Measurements from ENCODE around the gene MMS22L. TPM values are rescaled to one million over a fixed set of nuclear protein-coding genes. Genes with fewer than 3 reads are reported as not detected.

Gene MMS22L
- 49.5 and 64.2 TPM in 2 replicates for total RNA-seq (2014; rRNA removed; shearing (Covaris generic))
- polyA plus RNA-seq (2016; fragmentation: Nextera tagmentation; extraction: Ambion mirVana), result 9.5 and 11.7 TPM in 2 replicates
- long read RNA-seq, partial matches to known transcripts, result 1 of 7 reads
- long read RNA-seq, other reads (novel, unspliced or antisense), result 6 of 7 reads

- no peaks in the 10 kb centered on the region for H4K20me1 ChIP-seq (replicated peaks; ENCODE audit: insufficient read depth)
- Mint-ChIP-seq H3K27me3 (ENCODE audit: insufficient read depth, low read depth, poor library complexity) (peaks cover 3% of the 10 kb centered on the region), H3K4me3 (peak within 1 kb of the TSS; percentile 97), H3K36me3 (ENCODE audit: low read depth) (peaks cover 32% of the 10 kb centered on the region), H3K9me3 (no peaks in the 10 kb centered on the region), H3K27ac (peak within 1 kb of the TSS; percentile 99), H3K4me1 (peaks cover 11% of the 10 kb centered on the region; the same call in 2 of the 3 replicates)
- H3K27me3 ChIP-seq (ENCODE audit: insufficient read depth), result no peaks in the 10 kb centered on the region
- TF ChIP-seq POLR2AphosphoS5 (IDR thresholded peaks at IDR 0.05; ENCODE audit: low read depth) (peak; percentile 78; the same call in 1 of the 2 replicates), STAT1 (IDR thresholded peaks at IDR 0.05; ENCODE audit: unreplicated experiment) (no peak), EZH2 (IDR thresholded peaks at IDR 0.05; ENCODE audit: low read depth, unreplicated experiment) (no peak), CREB1 (CRISPR knock-in tag; IDR thresholded peaks at IDR 0.05; ENCODE audit: low read depth) (0 out of 2 replicates have a peak, but pooled peaks have one; percentile 44), ETS1 (IDR thresholded peaks at IDR 0.05) (0 out of 2 replicates have a peak, but pooled peaks have one; percentile 15), EZH2phosphoT487 (IDR thresholded peaks at IDR 0.05; ENCODE audit: unreplicated experiment) (no peak)
- 0 out of 2 replicates have a peak, but pooled peaks cover under 1% of the 10 kb centered on the region for H3K9me2 ChIP-seq (ENCODE audit: insufficient read depth)
- peak; percentile 94 for ATAC-seq
- peak within 1 kb of the TSS; percentile 82 for H3K4me3 ChIP-seq
- no peaks in the 10 kb centered on the region for H3F3A ChIP-seq (replicated peaks; ENCODE audit: low read depth)
- peak within 1 kb of the TSS; percentile 89 for H2AFZ ChIP-seq
- no peaks in the 10 kb centered on the region; the same call in 1 of the 2 replicates for H3K4me1 ChIP-seq (ENCODE audit: insufficient read depth)
- DNase-seq (ENCODE audit: low spot score), result peak; percentile 98
- H3K4me2 ChIP-seq, result peak within 1 kb of the TSS; percentile 78
- peaks cover 41% of the 10 kb centered on the region for H3K79me2 ChIP-seq (replicated peaks; ENCODE audit: insufficient read depth)
- peak within 1 kb of the TSS; percentile 92 for H3K27ac ChIP-seq (ENCODE audit: low read depth)
- peaks cover 5% of the 10 kb centered on the region; the same call in 1 of the 2 replicates for H3K36me3 ChIP-seq (ENCODE audit: insufficient read depth)
These were observed at the start of gene MMS22L for GRCh38 chr6:97282726-97283617. Gene MMS22L, minus strand, starts transcription at chr6:97283216. Its CDS starts 739 bp downstream, at chr6:97282477.

- no peak for TF ChIP-seq EZH2 (IDR thresholded peaks at IDR 0.05; ENCODE audit: low read depth, unreplicated experiment)
- no peak overlapping the region for H3K4me2 ChIP-seq
- H3K4me3 Mint-ChIP-seq, result no peak overlapping the region
- H2AFZ ChIP-seq, result no peak overlapping the region
- no peaks in the 10 kb centered on the region for H4K20me1 ChIP-seq (replicated peaks; ENCODE audit: insufficient read depth)
- H3K27ac ChIP-seq (ENCODE audit: low read depth), result no peak overlapping the region
- H3K4me1 Mint-ChIP-seq, result no peaks in the 10 kb centered on the region
- no peaks in the 10 kb centered on the region for H3K27me3 ChIP-seq (ENCODE audit: insufficient read depth)
- H3K36me3 Mint-ChIP-seq (ENCODE audit: low read depth), result peaks cover 4% of the 10 kb centered on the region; the same call in 2 of the 3 replicates
- DNase-seq (ENCODE audit: low spot score) (no peak), ATAC-seq (no peak)
- H3K4me3 ChIP-seq, result no peak overlapping the region
- no peaks in the 10 kb centered on the region for H3K36me3 ChIP-seq (ENCODE audit: insufficient read depth)
- H3K27ac Mint-ChIP-seq, result no peak overlapping the region
- H3K9me3 Mint-ChIP-seq, result peaks cover 4% of the 10 kb centered on the region; the same call in 2 of the 3 replicates
- H3K27me3 Mint-ChIP-seq (ENCODE audit: insufficient read depth, low read depth, poor library complexity), result no peaks in the 10 kb centered on the region
- no peaks in the 10 kb centered on the region for H3K79me2 ChIP-seq (replicated peaks; ENCODE audit: insufficient read depth)
- H3K4me1 ChIP-seq (ENCODE audit: insufficient read depth), result no peaks in the 10 kb centered on the region
- H3F3A ChIP-seq (replicated peaks; ENCODE audit: low read depth), result no peaks in the 10 kb centered on the region
- no peaks in the 10 kb centered on the region for H3K9me2 ChIP-seq (ENCODE audit: insufficient read depth)
These were observed 39.8 kb upstream of the MMS22L start for GRCh38 chr6:97322811-97323210.

GRCh38 chr6:97322226-97322625 is 39.2 kb upstream of the MMS22L start:
- Mint-ChIP-seq H3K27me3 (ENCODE audit: insufficient read depth, low read depth, poor library complexity) (no peaks in the 10 kb centered on the region), H3K9me3 (no peaks in the 10 kb centered on the region)
- no peak overlapping the region for H3K4me2 ChIP-seq
- no peak for TF ChIP-seq JUNB (IDR thresholded peaks at IDR 0.05; ENCODE audit: unreplicated experiment)
- TF ChIP-seq CTCF (conservative IDR thresholded peaks at IDR 0.05; ENCODE audit: low read depth in 2 of 2), result no peak
- TF ChIP-seq ETS1 (IDR thresholded peaks at IDR 0.05), result no peak
- no peak for TF ChIP-seq STAT1 (IDR thresholded peaks at IDR 0.05; ENCODE audit: unreplicated experiment)

More at GRCh38 chr6:97322226-97322625, 39.2 kb upstream of the MMS22L start:
- Histone ChIP-seq H3K4me1 (ENCODE audit: insufficient read depth) (no peaks in the 10 kb centered on the region), H2AFZ (no peak overlapping the region), H4K20me1 (replicated peaks; ENCODE audit: insufficient read depth) (no peaks in the 10 kb centered on the region), H3K27me3 (ENCODE audit: insufficient read depth) (no peaks in the 10 kb centered on the region), H3K36me3 (ENCODE audit: insufficient read depth) (no peaks in the 10 kb centered on the region), H3K27ac (ENCODE audit: low read depth) (no peak overlapping the region), H3F3A (replicated peaks; ENCODE audit: low read depth) (no peaks in the 10 kb centered on the region), H3K4me3 (no peak overlapping the region), H3K9me2 (ENCODE audit: insufficient read depth) (no peaks in the 10 kb centered on the region), H3K79me2 (replicated peaks; ENCODE audit: insufficient read depth) (no peaks in the 10 kb centered on the region)
- DNase-seq (ENCODE audit: low spot score), result no peak
- H3K27ac Mint-ChIP-seq, result no peak overlapping the region
- H3K4me1 Mint-ChIP-seq, result no peaks in the 10 kb centered on the region
- ATAC-seq, result no peak
- no peaks in the 10 kb centered on the region for H3K36me3 Mint-ChIP-seq (ENCODE audit: low read depth)
- no peak overlapping the region for H3K4me3 Mint-ChIP-seq

Measured in GM23338 (cell line).